ENCODE results near the gene AKAP10.
"Not testable (repeated sequence)": the region's sequence is repeated elsewhere in the genome, so short reads cannot be mapped to it uniquely, and the experiment has no call there.

The AKAP10 gene

GRCh38 chr17:19867329-19868078 is 110.1 kb downstream of the AKAP10 start, which contains the start of gene ULK2:
Gene ULK2, minus strand, starts transcription at chr17:19867936. Its CDS starts 519 bp downstream, at chr17:19867417.
- DNase-seq (ENCODE audit: low spot score): peak; percentile 41

- peak; percentile 46 for DNase-seq (ENCODE audit: low spot score)
Observed at GRCh38 chr17:19867079-19867328, 110.6 kb downstream of the AKAP10 start.

- no peak for DNase-seq (ENCODE audit: low spot score)
Observed at GRCh38 chr17:19865021-19865420, 112.6 kb downstream of the AKAP10 start.

GRCh38 chr17:19860647-19861177 is 116.9 kb downstream of the AKAP10 start:
- DNase-seq (ENCODE audit: low spot score): not testable (repeated sequence)

GRCh38 chr17:19857640-19858039 is 120.0 kb downstream of the AKAP10 start:
- no peak for DNase-seq (ENCODE audit: low spot score)

All from CD4-positive, alpha-beta T cell treated with Interleukin-6 at 100 ng/mL for 8 hours (primary cell).